Suppressor macrophage (primary cell): ENCODE measurements around the gene SYF2.

ENCODE experiments used
- DNase-seq, 4 experiments: peaks; one replicate each; pipeline ENCODE4 v3.0.0-alpha.2; 2020 to 2022

Gene SYF2

DNA sequence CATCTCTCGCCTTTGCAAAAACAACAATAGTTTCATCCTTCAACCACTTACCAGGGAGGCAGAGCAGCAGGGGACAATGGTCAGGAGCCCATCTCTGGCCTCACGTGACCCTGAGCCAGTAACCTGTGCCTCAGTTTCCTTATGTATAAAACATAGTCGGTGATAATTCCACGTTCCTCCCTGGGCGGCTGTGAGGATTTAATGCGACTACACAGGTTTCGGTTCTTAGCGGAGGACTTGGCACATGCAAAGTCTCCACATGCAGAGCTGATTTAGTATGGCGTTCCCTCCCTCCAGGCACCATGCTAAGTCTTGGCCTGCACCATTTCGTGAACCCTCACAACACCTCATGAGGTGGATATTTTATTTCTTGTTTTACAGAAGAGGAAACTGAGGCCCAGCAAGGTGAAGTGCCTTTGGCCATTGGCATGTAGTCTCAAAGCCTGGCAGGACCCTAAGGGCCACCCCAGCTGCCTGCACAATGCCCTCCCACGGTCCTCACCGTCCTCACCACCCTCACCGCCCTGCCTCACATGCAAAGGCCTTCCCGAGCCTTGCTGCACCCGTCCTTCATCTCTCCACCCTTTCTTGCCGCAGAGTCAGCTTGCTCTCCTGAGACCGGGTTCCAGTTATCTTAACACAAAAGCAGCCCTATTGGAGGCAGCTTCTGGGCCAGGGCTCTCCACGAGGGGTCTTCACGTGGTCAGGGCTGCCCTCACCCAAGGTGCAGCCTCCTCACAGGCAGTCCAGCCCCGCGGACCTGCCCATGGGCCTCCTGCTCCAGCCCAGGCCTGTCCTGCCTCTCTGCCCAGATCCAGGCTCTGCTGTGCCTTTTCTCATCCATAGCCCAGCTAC lies 48.9 kb downstream of the SYF2 start:
- no peak for DNase-seq

GRCh38 chr1:25182629-25183028 lies 49.7 kb downstream of the SYF2 start:
- no peak for DNase-seq

- DNase-seq, result no peak
Measured at GRCh38 chr1:25180996-25181395, 51.3 kb downstream of the SYF2 start.

DNA sequence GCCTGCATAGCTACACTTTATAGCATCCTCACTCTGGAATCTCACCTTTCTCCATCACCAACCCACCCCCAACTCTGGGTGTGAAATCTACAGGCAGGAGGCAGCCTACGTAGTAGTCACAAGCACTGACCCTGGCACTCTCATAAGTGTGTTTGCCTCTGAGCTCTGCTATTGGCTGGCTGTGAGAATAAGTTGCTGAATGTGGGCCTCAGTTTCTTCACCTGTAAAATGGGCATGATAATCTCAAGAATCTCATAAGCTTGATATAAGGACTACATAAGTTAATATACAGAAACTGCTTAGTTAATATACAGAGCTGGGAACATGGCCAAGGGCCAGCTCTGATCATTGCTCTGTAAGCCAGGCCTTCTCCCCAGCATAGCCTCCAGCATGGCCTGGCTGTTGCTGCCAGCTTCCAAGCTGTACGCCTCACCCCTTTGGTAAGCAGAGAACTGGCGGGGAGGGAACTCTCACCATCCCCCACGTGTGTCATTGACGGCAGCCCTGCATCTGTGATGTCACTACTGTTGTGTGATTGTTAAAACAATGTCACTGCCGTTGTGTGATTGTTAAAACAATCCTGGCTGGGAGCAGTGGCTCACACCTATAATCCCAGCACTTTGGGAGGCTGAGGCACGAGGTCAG lies 53.3 kb downstream of the SYF2 start:
- DNase-seq, result no peak

GRCh38 chr1:25174730-25175612 lies 57.3 kb downstream of the SYF2 start:
- DNase-seq, result no peak

- DNase-seq, result no peak
Measured at GRCh38 chr1:25174363-25174729, 58.0 kb downstream of the SYF2 start.

DNA sequence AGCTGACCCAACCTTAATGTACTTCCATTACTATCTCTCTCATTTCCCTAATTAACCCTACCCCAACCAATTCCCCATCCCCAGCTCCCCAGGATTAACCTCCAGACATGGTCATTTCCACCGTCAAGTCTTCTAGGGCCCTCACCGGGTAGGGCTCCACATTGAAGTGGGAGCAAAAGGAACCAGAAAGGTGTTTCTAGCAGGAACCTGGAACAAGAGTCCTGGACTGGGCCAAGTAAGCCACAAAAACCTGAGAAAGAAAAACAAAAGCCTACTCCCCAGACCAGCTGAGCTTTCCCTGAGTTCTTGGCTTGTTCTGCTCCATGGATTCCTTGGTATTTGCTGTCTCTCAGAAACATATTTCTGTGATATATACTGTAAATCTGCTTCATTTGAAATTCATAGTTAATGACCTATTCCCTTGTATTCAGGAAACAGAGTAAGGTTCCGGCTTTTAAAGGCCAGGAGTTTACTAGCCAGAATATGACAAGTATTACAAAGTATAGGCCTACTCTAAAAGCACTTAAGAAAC lies 58.4 kb downstream of the SYF2 start:
- DNase-seq, result no peak
